GM18519 (cell line): Measurements from ENCODE around the gene C15orf62.
A peak's percentile ranks its signal among the peaks of the same experiment; 100 is the strongest.

Source experiments
- ATAC-seq: cut with Tn5 transposase; IDR thresholded peaks from one replicate; pipeline ENCODE4 v1.9.1; 2021; ENCODE audit warnings: mild to moderate bottlenecking, moderate library complexity; ENCODE audit not compliant: unreplicated experiment, low FRiP score

Gene C15orf62

DNA sequence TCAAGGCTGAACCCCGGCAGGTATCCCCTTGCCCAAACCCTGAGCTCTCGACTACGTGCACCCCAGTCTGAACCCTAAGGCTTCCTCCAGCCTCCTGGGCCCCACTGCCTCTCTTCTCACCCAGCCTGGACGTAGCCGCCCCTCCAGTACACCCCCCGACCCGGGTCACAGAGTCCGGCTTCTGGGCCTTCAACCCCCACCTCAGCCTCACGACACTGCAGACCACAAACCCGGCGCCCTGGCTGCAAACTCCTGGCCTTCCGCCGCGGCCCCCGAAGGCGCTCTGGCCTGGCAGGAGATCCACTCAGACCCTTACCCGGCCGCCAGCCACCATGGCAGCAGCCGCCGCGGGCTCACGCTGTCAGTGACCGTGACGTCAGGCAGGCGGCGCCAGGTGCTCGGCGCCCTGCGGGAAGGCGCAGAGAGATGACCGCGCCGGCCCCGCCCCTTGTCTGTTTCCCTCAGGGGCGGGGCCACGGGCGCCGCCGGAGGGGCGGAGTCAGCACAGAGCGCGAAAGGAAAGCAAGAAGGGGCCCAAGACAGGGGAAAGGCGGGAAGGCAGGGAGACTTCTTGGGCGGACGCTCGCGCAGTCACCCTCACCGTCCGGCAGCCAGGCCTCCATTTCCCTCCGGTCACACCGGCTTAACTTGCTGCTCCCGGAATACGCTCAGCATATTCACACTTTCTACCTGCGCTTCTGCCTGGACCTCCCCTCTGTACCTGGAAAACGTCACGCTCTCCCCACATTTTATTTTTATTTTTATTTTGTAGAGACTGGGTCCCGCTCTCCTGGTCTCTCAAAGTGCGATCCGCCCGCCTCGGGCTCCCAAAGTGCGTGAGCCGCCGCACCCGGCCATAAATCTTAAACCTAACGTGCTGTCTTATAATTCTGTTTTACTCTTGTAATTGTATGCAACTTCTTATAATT, 14.6 kb upstream of the C15orf62 start, which contains the start of gene RMDN3:
Gene RMDN3 (minus strand): TSS at position 372 of the 929 bp plus-strand sequence. CDS start 471 bp downstream, outside the sequence.
- ATAC-seq = peak; percentile 66

GRCh38 chr15:40755812-40756208, 14.0 kb upstream of the C15orf62 start:
- no peak for ATAC-seq

DNA sequence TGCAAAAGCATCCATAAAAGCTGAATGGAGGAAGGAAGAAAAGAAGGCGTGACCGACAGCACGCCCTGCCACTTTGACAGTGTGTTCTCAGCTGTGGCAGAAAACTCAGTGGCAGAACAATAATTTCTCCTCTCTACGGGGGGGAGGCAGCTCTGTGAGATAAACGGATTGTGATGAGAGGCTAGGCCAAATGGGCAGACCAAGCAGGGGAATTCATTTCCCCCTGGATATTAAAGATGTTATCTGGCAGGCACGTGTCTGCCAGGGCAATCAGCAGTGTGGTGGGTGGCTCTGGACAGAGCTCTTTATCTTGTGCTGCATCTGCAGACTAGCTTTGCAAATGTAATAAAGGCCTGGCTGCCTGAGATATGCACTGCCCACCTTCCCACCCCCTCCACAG, 12.8 kb upstream of the C15orf62 start:
- no peak for ATAC-seq

DNA sequence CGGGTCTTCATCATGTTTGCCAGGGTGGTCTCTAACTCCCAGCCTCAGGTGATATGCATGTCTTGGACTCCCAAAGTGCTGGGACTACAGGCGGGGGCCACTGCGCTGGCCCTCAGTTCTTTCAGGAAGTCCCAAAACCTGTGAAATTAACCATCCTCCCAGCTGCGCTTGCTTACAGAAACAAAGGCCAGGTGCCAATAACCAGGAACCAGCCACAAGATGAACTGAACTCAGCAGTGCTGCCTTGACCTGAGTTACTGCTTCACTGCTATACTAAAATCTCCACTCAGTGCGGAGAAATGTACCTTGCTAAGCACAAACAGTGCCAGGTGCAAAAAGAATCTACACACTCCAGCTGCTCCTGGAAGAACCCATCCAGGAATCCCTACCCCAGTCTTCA, 9.8 kb upstream of the C15orf62 start:
- ATAC-seq = no peak

GRCh38 chr15:40762919-40763800, 6.6 kb upstream of the C15orf62 start:
- ATAC-seq = no peak

DNA sequence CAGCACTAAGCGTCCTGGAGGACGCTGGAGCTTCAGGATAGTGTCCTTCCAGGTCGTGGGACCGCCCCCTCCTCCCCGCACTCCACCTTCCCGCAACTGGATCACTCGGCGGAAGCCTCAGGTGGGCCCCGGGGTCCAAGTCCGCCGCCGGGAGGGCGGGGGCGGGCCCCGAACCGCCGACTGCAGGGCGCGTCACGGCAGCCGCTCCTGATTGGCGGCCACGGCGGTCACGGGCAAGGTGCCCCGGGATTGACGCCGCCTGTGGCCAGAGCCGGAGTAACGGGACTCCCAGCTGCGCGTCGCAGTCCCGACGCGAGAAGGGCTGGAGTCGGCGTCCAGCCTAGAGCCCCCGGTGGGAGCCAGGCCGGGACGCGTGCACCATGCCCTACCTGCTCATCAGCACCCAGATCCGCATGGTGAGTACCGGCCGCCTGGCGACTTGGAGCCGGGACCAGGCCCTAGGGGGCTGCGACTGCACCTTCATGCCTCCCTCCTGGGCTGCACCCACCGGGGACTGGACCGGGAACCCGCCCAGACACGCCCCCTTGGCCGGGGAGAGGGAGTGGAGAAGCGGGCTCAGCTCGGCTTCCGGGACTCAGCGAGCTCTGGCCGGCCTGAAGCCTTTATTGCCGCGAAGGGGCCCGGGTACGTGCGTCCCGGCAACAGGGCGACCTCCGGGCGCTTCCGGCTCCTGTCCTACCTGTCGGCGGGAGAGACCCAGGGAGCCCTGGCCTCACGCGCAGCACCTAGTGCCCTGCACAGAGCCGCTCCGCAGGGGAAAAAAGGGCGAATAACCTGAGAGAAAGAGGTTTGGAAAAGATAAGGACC, 5.8 kb upstream of the C15orf62 start, which contains the start of gene GCHFR:
Gene GCHFR (plus strand): TSS at position 268 of the 828 bp plus-strand sequence. CDS start 113 bp downstream, at position 381.
- no peak for ATAC-seq

- no peak for ATAC-seq
These were observed 5.1 kb upstream of the C15orf62 start for GRCh38 chr15:40764629-40765103.

DNA sequence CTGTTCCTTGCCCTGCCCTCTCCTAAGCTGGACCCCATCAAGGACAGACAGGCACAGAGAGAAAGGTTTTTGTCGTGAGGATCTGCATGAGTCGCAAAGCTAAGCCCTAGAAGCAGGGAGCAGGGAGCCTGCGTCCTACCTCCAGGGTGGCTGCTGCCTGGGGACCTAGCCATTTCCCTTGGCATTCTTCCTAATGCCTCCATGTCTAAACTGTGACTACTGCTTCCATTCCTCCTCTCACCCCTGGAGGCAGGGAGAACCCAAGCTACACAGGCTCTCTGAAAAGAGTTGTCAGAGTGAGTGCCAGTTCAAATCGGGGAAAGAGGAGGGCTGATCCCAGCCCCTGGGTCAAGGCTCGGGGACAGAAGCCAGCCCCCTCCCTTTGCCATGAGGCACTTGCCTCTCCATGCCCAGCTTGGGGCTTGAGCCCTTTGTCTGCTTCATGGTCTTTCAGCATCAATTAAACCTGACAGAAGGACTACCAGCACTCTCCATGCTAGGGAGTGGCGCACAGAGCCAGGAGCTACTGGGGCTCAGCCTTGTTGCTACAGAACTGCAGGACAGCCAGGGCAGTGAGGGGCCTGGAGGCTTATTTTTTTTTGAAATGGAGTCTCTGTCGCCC, 3.5 kb upstream of the C15orf62 start:
- ATAC-seq = no peak

DNA sequence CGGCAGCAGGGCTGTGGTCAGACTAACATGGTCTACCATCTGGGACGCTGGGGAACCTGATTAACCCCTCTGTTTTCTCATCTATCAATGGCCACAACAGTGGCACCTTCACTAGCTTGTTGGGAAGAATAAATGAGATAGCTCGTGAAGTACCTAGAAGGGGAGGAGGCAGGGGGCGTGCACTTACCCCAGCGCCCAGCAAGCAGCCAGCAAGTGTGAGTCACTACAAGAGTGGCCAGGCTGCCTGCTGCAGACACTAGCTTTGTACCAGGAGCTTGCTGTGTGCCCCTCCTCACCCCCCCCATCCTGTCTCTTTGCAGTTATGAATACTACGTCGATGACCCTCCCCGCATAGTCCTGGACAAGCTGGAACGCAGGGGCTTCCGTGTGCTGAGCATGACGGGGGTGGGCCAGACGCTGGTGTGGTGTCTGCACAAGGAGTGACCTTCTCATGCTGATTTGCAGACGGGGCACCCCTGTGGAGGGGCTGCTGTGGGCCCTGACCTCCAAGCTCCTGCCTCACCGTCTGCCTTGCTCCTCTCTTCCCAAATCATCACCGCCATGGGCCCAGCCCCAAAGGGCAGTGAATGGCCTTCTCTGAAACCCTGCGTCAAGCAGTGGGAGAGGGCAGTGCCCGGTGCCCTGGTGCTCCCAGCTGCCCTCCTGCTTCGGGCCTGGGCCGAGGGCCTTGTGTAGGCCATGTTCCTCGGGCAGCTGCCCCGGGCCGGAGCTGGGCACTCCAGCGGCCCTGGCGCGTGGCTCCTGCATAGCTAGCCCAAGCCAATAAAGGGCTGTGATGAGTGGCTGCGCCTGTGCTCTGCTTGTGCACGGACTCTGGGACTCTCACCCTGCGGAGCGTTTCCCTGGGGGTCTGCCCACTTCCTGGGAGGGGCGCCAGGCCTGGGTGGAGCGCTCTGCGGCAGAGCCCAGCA, 2.6 kb upstream of the C15orf62 start:
- ATAC-seq = no peak

DNA sequence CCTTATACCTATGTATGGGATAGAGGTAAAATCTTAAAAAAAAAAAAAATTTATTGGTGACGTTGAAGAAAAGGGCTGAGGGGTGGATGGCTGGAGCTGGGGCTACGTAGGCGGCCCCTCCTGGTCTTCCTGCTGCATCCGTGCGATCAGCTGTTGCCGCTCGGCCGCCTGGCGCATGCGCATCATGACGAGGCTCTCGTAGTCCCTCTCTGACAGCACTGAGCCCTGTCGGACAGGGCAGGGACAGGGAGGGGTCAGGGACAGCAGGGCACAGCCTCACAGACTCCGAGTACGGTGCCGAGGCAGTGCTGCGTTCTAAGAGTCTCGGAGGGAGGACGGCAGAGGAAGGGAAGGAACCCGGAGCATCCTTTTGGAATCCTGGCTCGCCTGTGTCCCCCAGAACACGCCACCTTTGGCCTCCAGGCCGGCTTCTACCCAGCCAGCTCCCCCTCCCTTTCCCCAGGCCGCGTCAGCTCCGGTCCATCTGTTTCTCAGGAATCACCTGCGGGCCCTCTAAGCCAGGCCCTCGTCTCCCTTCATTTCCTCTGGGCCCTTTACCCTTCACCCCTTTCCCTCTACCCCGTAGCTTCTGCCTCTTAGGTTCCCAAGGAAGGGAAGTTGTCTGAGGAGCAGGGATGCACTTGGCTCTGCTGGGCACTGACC, 1.8 kb upstream of the C15orf62 start:
- ATAC-seq = no peak

GRCh38 chr15:40768521-40769273, 1.1 kb upstream of the C15orf62 start:
- ATAC-seq = no peak

- no peak for ATAC-seq
These were observed 454 bp downstream of the C15orf62 start for GRCh38 chr15:40770147-40770721.

DNA sequence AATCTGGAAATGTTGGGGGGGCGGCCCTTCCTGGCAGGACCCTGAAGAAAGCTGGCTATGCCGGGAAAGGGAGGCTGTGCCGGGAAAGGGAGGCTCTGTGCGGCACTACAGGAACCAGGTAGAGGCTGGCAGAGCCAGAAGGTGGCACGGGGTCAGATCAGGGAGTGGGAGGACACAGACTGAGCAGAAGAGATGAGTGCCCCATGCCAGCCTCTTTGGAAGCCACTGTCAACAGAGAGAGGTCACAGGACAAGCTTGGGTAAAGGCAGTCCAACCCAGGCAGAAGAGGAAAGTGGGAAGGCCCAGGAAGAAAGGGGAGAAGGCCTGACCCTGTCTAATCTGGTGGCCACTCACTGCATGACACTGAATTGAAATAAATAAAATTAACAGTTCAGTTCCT, 1.5 kb downstream of the C15orf62 start:
- no peak for ATAC-seq

- no peak for ATAC-seq
These were observed 2.2 kb downstream of the C15orf62 start for GRCh38 chr15:40772014-40772413.

GRCh38 chr15:40773496-40773895, 3.7 kb downstream of the C15orf62 start:
- ATAC-seq = no peak

GRCh38 chr15:40773902-40774301, 4.1 kb downstream of the C15orf62 start:
- no peak for ATAC-seq

- no peak for ATAC-seq
These were observed 5.2 kb downstream of the C15orf62 start for GRCh38 chr15:40775007-40775406.
